HS-5 (cell line): ENCODE measurements around the gene ZGLP1.
A peak's percentile ranks its signal among the peaks of the same experiment; 100 is the strongest.

Experiments used
- DNase-seq: peaks from one replicate; pipeline ENCODE4 v3.0.0-alpha.2; 2012; ENCODE audit warnings: low read depth

ZGLP1 gene

GRCh38 chr19:10327793-10328192, 18.2 kb upstream of the ZGLP1 start:
- no peak for DNase-seq

DNA sequence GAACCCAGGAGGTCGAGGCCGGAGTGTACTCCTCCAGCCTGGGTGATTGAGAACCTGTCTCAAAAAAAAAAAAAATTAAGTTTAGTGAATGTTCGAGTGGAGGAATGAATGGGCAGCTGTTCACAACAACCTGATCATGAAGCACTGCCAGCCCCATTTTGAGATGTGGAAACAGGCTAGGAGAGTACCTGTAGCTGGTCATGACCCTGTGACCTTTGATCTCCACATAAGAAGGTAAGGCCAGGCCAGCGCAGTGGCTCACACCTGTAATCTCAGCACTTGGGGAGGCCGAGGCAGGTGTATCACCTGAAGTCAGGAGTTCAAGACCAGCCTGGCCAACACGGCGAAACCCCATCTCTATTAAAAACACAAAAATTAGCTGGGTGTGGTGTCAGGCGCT, 16.1 kb upstream of the ZGLP1 start:
- DNase-seq, result no peak

GRCh38 chr19:10321874-10322835, 12.5 kb upstream of the ZGLP1 start:
- DNase-seq, result no peak

- DNase-seq, result no peak
These were observed 11.8 kb upstream of the ZGLP1 start for GRCh38 chr19:10321417-10321797.

GRCh38 chr19:10320602-10321416, 11.2 kb upstream of the ZGLP1 start:
- DNase-seq, result no peak

- DNase-seq, result no peak
These were observed 9.4 kb upstream of the ZGLP1 start for GRCh38 chr19:10318807-10319682.

- DNase-seq, result no peak
These were observed 8.3 kb upstream of the ZGLP1 start for GRCh38 chr19:10317857-10318462.

DNA sequence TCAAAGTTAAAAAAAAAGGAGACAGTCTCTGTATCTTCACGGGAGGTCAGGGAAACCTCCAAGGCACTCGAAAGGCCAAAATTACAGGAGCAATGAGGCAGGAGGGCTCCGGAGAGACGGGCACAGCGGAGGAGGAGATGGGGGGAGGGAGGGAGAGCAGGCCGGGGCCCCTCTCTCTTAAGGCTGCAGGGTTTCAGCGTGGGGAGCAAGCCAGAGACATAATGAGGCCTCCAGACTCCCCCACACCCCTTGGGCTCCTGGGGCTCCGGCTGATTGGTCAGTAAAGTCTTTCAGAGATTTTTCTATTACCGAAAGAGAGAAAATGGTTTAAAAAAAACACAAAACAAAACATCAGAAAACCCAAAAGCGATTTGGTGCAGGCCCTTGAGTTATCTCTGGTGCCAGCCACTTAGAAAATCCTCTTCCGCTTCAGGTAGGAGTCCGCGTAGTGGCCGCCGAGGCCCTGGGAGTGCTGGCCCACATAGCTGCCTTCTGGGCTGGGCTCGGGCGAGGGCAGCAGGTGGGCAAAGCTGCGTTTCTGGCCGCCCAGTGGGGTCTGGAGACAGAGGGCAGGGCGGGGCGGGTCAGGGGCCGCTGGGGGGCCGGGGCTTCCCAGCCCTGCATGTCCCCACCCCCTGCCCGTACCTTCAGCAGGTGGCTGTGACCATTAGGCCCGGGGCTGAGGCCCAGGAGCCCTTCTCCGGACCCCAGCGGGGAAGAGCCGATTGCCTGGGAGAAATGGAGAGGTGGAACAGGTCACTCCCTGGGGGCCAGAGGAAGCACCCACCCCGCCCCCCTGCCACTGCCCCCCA, 7.6 kb upstream of the ZGLP1 start:
- no peak for DNase-seq

GRCh38 chr19:10316229-10317044, 6.8 kb upstream of the ZGLP1 start:
- no peak for DNase-seq

DNA sequence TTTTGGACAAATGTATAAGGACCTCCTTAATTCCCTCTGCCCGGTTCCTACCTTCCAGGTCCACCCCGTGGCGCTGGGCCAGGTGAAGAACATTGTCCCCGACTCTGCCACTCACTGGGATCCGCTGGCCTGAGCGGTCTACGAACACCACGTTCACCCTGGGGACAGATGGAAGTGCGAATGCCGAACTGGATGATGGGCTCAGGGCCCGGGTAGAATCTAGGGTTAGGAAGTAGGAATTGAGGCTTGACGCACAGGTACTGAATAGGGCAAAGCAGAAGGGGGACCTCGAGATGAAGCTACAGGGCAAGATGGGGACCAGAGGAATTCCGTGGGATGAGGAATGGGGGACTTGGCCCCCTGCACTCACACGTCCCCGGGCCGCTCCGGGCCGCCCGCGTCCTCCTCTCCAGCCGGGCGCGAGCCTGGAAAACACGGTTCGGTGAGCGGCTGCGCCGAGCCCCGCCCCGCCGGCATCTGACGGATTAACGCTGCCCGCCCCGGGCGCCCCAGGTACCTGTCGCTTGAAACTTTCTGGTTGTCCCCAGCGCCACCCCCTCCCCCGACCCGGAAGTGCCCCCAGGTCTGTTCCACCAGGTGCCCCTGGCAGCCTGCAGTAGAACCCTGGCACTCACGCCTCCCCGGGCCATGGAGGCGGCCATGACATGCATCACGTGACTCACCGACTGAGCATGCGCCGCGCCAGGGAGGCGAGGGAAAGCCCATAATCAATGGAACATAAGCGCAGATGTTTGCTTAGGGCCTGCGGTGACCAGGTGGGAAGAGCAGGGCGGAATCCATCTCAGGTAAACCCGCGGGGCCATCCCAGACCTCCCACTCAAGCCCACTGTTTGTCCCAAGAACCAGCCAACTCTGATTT, 6.0 kb upstream of the ZGLP1 start, which contains the start of gene FDX2:
Gene FDX2 (minus strand): TSS at position 681 of the 880 bp plus-strand sequence. CDS start 19 bp downstream, at position 662.
- peak; percentile 65 for DNase-seq

DNA sequence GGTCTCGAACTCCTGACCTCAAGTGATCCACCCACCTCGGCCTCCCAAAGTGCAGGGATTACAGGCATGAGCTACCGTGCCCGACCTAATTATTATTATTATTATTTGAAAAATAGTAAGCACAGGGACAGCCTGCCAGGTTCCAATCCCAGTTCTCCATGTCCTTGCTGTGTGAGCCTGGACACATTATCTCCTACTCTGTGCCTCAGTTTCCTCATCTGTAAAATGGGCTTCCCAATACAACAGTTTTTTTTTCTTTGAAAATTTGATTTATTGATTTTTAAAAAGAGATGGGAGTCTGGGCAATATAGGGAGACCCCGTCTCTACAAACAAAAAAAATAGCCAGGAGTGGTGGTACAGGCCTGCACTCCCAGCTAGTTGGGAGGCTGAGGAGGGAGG, 3.3 kb downstream of the ZGLP1 start:
- no peak for DNase-seq

- DNase-seq, result no peak
These were observed 4.3 kb downstream of the ZGLP1 start for GRCh38 chr19:10305139-10305806.

DNA sequence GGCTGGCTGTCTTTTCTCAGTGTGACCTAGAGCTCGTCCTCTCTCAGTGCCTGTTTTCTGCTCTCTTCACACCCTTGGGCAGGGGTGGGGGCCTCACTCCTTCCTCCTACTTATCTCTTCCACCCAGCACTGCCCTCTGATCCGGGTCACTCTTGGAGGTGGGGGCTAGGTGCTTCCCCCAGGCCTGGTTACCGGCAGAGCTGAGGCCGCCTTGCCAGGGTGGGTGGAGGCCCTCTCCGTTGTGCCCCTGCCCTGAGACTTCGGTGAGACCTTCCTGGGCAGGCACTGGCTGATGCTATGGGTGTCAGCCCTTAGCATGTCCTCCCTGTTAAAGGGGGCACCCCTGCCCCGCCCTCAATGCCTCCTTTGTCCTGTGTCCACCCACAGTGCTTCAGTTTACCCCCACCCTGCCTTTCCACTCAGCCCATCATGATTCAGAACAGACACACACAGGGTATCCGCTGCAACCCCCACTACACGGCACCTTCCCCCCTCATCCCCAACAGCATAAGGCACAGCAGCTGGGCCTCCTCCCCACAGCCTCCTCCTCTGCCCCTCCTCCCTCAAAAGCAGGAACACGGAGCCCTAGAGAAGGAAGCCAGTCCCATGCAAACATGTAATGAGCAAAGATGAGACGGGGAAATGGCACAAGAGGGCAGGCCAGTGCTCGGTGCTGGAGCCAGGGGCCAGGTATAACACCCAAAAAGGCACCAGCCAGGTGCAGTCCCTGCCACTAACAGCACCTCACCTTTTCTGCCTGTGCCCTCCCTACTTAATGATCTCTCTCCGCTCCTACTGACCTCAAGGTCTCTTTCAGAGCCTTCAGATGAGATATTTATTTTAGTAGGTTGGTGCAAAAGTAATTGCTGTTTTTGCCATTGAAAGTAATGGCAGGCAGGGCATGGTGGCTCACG, 9.8 kb downstream of the ZGLP1 start:
- no peak for DNase-seq

GRCh38 chr19:10295847-10296591, 13.6 kb downstream of the ZGLP1 start:
- DNase-seq, result no peak

- no peak for DNase-seq
These were observed 14.2 kb downstream of the ZGLP1 start for GRCh38 chr19:10295305-10295846.

DNA sequence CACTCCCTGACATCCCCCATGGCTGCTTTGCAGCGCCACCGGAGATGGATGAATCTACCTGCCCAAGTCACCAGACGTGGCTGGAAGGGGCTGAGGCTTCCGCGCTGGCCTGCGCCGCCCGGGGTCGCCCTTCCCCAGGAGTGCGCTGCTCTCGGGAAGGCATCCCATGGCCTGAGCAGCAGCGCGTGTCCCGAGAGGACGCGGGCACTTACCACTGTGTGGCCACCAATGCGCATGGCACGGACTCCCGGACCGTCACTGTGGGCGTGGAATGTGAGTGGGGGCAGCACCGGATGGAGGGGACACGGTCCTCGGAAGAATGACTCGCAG, 15.3 kb downstream of the ZGLP1 start:
- DNase-seq, result no peak
